HG03097 (cell line): ENCODE results near the gene SULT2B1.
"Not testable (repeated sequence)": the region's sequence is repeated elsewhere in the genome, so short reads cannot be mapped to it uniquely, and the experiment has no call there.

ENCODE experiments used
- ATAC-seq: cut with Tn5 transposase; IDR thresholded peaks from one replicate; pipeline ENCODE4 v1.9.1; 2021; ENCODE audit not compliant: unreplicated experiment, low FRiP score

The SULT2B1 gene

GRCh38 chr19:48524732-48525131 is 27.2 kb upstream of the SULT2B1 start:
- no peak for ATAC-seq

- no peak for ATAC-seq
Measured at GRCh38 chr19:48529156-48529555, 22.8 kb upstream of the SULT2B1 start.

- ATAC-seq, result no peak
Measured at GRCh38 chr19:48530066-48530720, 21.8 kb upstream of the SULT2B1 start.

- ATAC-seq, result no peak
Measured at GRCh38 chr19:48530770-48531169, 21.2 kb upstream of the SULT2B1 start.

- no peak for ATAC-seq
Measured at GRCh38 chr19:48533770-48534169, 18.2 kb upstream of the SULT2B1 start.

GRCh38 chr19:48537541-48537940 is 14.4 kb upstream of the SULT2B1 start:
- no peak for ATAC-seq

- ATAC-seq, result not testable (repeated sequence)
Measured at GRCh38 chr19:48538057-48538456, 13.9 kb upstream of the SULT2B1 start.

- no peak for ATAC-seq
Measured at GRCh38 chr19:48539503-48540096, 12.4 kb upstream of the SULT2B1 start.

GRCh38 chr19:48540110-48540509 is 11.9 kb upstream of the SULT2B1 start:
- no peak for ATAC-seq

- ATAC-seq, result no peak
Measured at GRCh38 chr19:48541813-48542212, 10.2 kb upstream of the SULT2B1 start.

GRCh38 chr19:48543121-48543710 is 8.8 kb upstream of the SULT2B1 start:
- no peak for ATAC-seq

GRCh38 chr19:48544856-48545750 is 6.9 kb upstream of the SULT2B1 start:
- ATAC-seq, result no peak

GRCh38 chr19:48547722-48548121 is 4.2 kb upstream of the SULT2B1 start:
- no peak for ATAC-seq

- ATAC-seq, result no peak
Measured at GRCh38 chr19:48548253-48548911, 3.6 kb upstream of the SULT2B1 start.

- ATAC-seq, result no peak
Measured at GRCh38 chr19:48549380-48549779, 2.6 kb upstream of the SULT2B1 start.

- no peak for ATAC-seq
Measured at GRCh38 chr19:48552406-48553322, 692 bp downstream of the SULT2B1 start.

GRCh38 chr19:48553676-48554384 is 1.9 kb downstream of the SULT2B1 start:
- ATAC-seq, result no peak

GRCh38 chr19:48554385-48555091 is 2.6 kb downstream of the SULT2B1 start:
- ATAC-seq, result no peak
